Measurements from ENCODE around the gene LRRN3.

GRCh38 chr7:111104710-111105109 is 13.8 kb downstream of the LRRN3 start:
- TF ChIP-seq EZH2 (IDR thresholded peaks at IDR 0.05; ENCODE audit: insufficient read depth, low read length): no peak
- TF ChIP-seq CTCF (IDR thresholded peaks at IDR 0.05; ENCODE audit: insufficient read depth, low read depth, low read length): no peak
